Psoas muscle (tissue), 8 donors: Measurements from ENCODE around the gene ATP5MG. TPM values are rescaled to one million over a fixed set of nuclear protein-coding genes. Genes with fewer than 3 reads are reported as not detected.
A peak's percentile ranks its signal among the peaks of the same experiment; 100 is the strongest.

Experiments used
- ATAC-seq, 4 donors: fragments of 200-7000 bp; cut with Tn5 transposase; one replicate each; pipeline ENCODE4 v1.9.1; 2020; ENCODE audit warnings: moderate library complexity in 3 of 4, mild to moderate bottlenecking in 2 of 4
- DNase-seq, 2 donors: peaks; one replicate each; pipeline ENCODE4 v3.0.0-alpha.2; 2020
- H3K27ac ChIP-seq: fragments of 200-600 bp; one replicate; pipeline ENCODE4 v1.8.0; 2022
- H3K27me3 ChIP-seq, 3 donors: fragments of 200-600 bp in 1 of 3; one replicate each; pipeline versions ENCODE4 v1.6.1 to v1.8.0; 2013 to 2022; ENCODE audit warnings: low read length in 2 of 3, mild to moderate bottlenecking in 2 of 3, moderate library complexity in 1 of 3; ENCODE audit not compliant: insufficient read depth in 3 of 3
- H3K36me3 ChIP-seq, 2 donors: fragments of 200-600 bp in 1 of 2; one replicate each; pipeline versions ENCODE4 v1.6.1 to v1.8.0; 2013 to 2022; ENCODE audit warnings: low read depth in 1 of 2, mild to moderate bottlenecking in 1 of 2, moderate library complexity in 1 of 2; ENCODE audit not compliant: insufficient read depth in 1 of 2
- H3K4me1 ChIP-seq: fragments of 200-600 bp; one replicate; pipeline ENCODE4 v1.8.0; 2022
- H3K4me3 ChIP-seq: fragments of 200-600 bp; one replicate; pipeline ENCODE4 v1.8.0; 2022; ENCODE audit warnings: mild to moderate bottlenecking
- H3K9me3 ChIP-seq: fragments of 200-600 bp; one replicate; pipeline ENCODE4 v1.8.0; 2022
- WGBS, 3 donors: extraction: QIAGEN DNeasy Blood & Tissue Kit; methylation state at CpG; one replicate each; pipeline versions ENCODE4 v1.1.6 to v1.1.7; 2013; 5-methylcytosine and 5-hydroxymethylcytosine counted together
- intact Hi-C, 2 donors: fragments of 100-400 bp; cut with DNase I; formaldehyde crosslinking; loops; one replicate each; pipeline versions ENCODE4 v1.11.0 to v1.14.2; 2022
- long read RNA-seq, 2 donors: library from polyadenylated mRNA; unstranded; transcript quantifications; one replicate each; pipeline ENCODE4 v2.0.0, GENCODE V29; 2021
- polyA plus RNA-seq, 3 donors: library from polyadenylated mRNA; stranded (reverse); fragments of 200-250 nt; gene quantifications; one replicate each; pipeline ENCODE4 v1.2.3, GENCODE V29; 2013
- total RNA-seq, 4 donors: library from RNA; stranded (reverse); fragmentation: NEBNext Ultra II Directional in 2 of 4; extraction: Animal tissue kit (Norgen Biotek cat#: 25700) in 2 of 4; gene quantifications; one replicate each; pipeline versions ENCODE4 v1.2.1 to v1.2.4, GENCODE V29; 2021 to 2023
- TF ChIP-seq, protein P1 (sequence below): fragments of 200-600 bp; IDR thresholded peaks from one replicate; pipeline ENCODE4 v1.8.0; 2022; ENCODE audit warnings: antibody characterized with exemption
- donor health status: healthy with polysubstance abuse.
- donor health status: DM: no; HTN: no; CAD: no; lungs with moderate emphysema.
- donor health status: Bipolar disorder and iron deficiency.
- donor health status: healthy.
- donor health status: DM: yes; HTN: yes; CAD: no.
- donor health status: DM: no; HTN: no; CAD: no.
- donor health status: DM: no; HTN: no; CAD: no.
- donor health status: DM: yes; HTN: yes; CAD: no.

The ATP5MG gene, protein sequence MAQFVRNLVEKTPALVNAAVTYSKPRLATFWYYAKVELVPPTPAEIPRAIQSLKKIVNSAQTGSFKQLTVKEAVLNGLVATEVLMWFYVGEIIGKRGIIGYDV
- total RNA-seq (100 to 1,000 TPM; 237 to 340 (median 251) TPM), polyA plus RNA-seq (100 to 1,000 TPM; 180 to 217 (median 189) TPM)
- long read RNA-seq, donor 1, transcript ATP5MG-201 (3 exons, 1,577 nt), result major isoform, 117 of 118 reads
- long read RNA-seq, donor 1, partial matches to known transcripts, result 0 of 118 reads
- long read RNA-seq, donor 1, other reads (novel, unspliced or antisense), result 1 of 118 reads
- long read RNA-seq, donor 2, transcript ATP5MG-201 (3 exons, 1,577 nt), result major isoform, 212 of 217 reads
- long read RNA-seq, donor 2, partial matches to known transcripts, result 0 of 217 reads
- long read RNA-seq, donor 2, other reads (novel, unspliced or antisense), result 3 of 217 reads

DNA sequence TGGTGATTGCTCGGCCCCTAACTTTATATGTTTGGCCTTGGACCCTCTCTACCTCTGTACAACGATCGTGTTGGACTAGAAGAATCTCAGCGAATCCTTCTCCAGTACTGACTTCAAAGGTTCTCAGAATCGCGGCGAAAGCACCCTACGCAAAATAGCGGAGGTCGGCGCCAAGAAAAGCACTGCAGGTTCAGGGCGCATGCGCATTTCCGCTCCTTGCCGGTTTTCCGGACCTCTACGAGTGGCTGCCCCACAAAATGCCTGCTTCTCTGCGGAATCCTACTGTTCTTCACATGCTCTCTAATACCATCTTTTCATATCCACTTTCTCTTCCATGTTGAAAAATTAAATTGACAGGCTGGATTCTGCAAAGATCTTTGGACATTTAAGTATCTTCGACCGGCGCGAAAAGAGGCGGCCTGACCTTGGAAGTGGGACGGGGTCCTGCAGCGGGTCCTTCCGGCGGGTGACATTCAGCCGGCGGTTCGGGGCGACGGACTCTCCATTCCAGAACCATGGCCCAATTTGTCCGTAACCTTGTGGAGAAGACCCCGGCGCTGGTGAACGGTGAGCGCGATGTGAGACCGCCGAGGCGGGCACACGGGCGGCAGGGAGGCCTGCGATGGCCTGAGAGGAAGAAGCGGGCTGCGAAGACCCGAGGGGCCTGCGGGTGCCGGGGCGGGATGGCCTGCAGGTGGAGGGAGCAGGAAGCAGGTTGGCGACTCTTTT is at the start of gene ATP5MG:
Gene ATP5MG (plus strand): TSS at position 456 of the 729 bp plus-strand sequence. CDS start 60 bp downstream, at position 516.
- TF ChIP-seq, protein P1, sequence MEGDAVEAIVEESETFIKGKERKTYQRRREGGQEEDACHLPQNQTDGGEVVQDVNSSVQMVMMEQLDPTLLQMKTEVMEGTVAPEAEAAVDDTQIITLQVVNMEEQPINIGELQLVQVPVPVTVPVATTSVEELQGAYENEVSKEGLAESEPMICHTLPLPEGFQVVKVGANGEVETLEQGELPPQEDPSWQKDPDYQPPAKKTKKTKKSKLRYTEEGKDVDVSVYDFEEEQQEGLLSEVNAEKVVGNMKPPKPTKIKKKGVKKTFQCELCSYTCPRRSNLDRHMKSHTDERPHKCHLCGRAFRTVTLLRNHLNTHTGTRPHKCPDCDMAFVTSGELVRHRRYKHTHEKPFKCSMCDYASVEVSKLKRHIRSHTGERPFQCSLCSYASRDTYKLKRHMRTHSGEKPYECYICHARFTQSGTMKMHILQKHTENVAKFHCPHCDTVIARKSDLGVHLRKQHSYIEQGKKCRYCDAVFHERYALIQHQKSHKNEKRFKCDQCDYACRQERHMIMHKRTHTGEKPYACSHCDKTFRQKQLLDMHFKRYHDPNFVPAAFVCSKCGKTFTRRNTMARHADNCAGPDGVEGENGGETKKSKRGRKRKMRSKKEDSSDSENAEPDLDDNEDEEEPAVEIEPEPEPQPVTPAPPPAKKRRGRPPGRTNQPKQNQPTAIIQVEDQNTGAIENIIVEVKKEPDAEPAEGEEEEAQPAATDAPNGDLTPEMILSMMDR, result no peak
- ATAC-seq, result peak; percentile 85 to 92 (median 88)
- intact Hi-C loops, result loop anchor here (5.0 kb wide), 2 partner anchors 36 to 86 kb away; partner anchors contain the start of gene KMT2A (in 2 of the 2)

DNA sequence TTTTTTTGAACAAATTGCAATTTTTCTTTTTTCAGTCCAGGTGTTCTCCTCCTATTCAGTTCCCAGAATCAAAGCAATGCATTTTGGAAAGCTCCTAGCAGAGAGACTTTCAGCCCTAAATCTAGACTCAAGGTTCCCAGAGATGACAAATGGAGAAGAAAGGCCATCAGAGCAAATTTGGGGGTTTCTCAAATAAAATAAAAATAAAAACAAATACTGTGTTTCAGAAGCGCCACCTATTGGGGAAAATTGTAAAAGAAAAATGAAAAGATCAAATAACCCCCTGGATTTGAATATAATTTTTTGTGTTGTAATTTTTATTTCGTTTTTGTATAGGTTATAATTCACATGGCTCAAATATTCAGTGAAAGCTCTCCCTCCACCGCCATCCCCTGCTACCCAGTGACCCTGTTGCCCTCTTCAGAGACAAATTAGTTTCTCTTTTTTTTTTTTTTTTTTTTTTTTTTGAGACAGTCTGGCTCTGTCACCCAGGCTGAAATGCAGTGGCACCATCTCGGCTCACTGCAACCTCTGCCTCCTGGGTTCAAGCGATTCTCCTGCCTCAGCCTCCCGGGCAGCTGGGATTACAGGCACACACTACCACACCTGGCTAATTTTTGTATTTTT is 48.2 kb upstream of the ATP5MG start:
- intact Hi-C loops, result loop anchor here (2.0 to 10.0 kb wide), 3 partner anchors 154 to 208 kb away; no protein-coding TSS in a partner anchor

More for the DNA sequence above, at the start of gene ATP5MG:
- peaks cover 0 to 44% of the 10 kb centered on the region in 2 donors for H3K36me3 ChIP-seq
- WGBS, 3 donors, result 0 to 1% (median 1%) methylated on average over 51 of the region's 51 CpGs
- no peaks in the 10 kb centered on the region for H3K27me3 ChIP-seq
- H3K27ac ChIP-seq, result peak within 1 kb of the TSS; percentile 84
- H3K4me1 ChIP-seq, result peaks cover 29% of the 10 kb centered on the region
- no peaks in the 10 kb centered on the region for H3K9me3 ChIP-seq
- peak; percentile 92 to 96 for DNase-seq
- H3K4me3 ChIP-seq, result peak within 1 kb of the TSS; percentile 70

DNA sequence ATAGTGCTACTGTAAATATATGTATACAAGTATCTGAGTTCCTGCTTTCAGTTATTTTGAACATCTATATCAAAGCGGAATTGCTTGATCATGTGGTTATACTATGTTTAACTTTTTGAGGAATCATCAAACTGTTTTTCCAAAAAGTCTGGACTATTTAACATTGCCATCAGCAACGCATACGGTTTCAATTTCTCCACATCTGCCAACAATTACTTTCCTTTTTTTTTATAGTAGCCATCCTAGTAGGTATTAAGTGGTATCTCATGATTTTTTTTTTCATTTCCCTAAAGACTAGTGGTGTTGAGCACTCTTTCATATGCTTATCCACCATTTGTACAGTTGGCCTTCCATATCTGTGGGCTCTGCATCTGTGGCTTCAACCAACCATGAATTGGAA is 43.3 kb upstream of the ATP5MG start:
- Histone ChIP-seq H3K4me3 (no peak overlapping the region), H3K36me3 (no peaks in the 10 kb centered on the region), H3K4me1 (peaks cover 27% of the 10 kb centered on the region), H3K27ac (no peak overlapping the region), H3K9me3 (no peaks in the 10 kb centered on the region), H3K27me3 (no peaks in the 10 kb centered on the region)
- TF ChIP-seq, protein P1, result no peak
- intact Hi-C loops, result loop anchor here in 1 of 2 donors (10.0 kb wide), 1 partner anchor 213 kb away; no protein-coding TSS in a partner anchor
- no peak for ATAC-seq
- no peak for DNase-seq
- 48 to 60% (median 48%) methylated on average over 3 of the region's 3 CpGs for WGBS, 3 donors

More for the DNA sequence above, 48.2 kb upstream of the ATP5MG start:
- H3K27ac ChIP-seq, result no peak overlapping the region
- H3K4me3 ChIP-seq, result no peak overlapping the region
- DNase-seq (no peak), ATAC-seq (no peak)
- H3K27me3 ChIP-seq, result no peaks in the 10 kb centered on the region
- WGBS, 3 donors, result 9 to 14% (median 10%) methylated on average over 6 of the region's 6 CpGs
- no peaks in the 10 kb centered on the region for H3K9me3 ChIP-seq
- no peaks in the 10 kb centered on the region for H3K4me1 ChIP-seq
- H3K36me3 ChIP-seq, result no peaks in the 10 kb centered on the region
- TF ChIP-seq, protein P1, result peak; percentile 49

DNA sequence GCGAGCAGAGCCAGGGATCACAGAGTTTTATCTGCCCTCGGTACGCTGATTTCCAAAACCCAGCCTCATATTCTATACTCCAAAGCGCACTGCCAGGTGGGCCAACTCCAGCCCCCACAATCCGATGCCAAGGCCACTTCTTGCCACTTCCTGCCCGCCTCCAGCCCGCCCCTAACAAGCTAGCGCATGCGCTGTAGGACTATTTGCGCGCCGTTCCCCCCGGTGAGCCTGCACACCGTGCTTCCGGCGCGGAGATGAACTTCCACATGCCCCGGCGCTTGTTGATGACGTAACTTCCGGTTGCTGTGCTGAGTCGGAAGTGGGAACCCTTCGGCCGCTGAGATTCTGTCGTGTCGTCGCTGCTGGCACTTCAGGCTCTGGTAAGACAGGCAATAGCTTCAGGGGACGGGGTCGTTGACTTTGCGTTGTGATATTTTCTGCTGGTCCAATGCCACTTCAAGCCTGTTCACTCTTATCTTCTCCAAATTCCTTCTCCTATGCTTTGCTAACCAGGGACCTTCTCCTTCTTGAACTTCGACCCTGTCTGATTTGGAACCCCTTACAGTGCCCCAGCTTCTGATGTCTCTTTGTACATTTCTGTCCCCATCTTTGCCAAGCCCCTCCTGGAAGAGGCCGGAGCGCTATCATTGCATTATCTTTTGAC is 42.0 kb upstream of the ATP5MG start, which contains the start of gene UBE4A:
Gene UBE4A (plus strand): TSS at position 306 of the 664 bp plus-strand sequence. CDS start 5,481 bp downstream, outside the sequence.
- intact Hi-C loops, result loop anchor here in 1 of 2 donors (10.0 kb wide), 1 partner anchor 215 kb away; no protein-coding TSS in a partner anchor
- Histone ChIP-seq H3K4me1 (peaks cover 38% of the 10 kb centered on the region), H3K36me3 (no peaks in the 10 kb centered on the region), H3K9me3 (no peaks in the 10 kb centered on the region), H3K4me3 (peak within 1 kb of the TSS; percentile 76), H3K27me3 (no peaks in the 10 kb centered on the region), H3K27ac (peak within 1 kb of the TSS; percentile 92)
- ATAC-seq (peak; percentile 96 to 99 (median 98)), DNase-seq (peak; percentile 96 to 98)
- 3 to 4% (median 4%) methylated on average over 33 of the region's 33 CpGs for WGBS, 3 donors
- TF ChIP-seq, protein P1, result no peak
